Upper lobe of left lung (tissue), 4 donors: ENCODE data around the gene GSX2.

Source experiments
- CTCF ChIP-seq, 6 experiments: fragments of 450-650 bp in 4 of 6; fragments of 200-600 bp in 2 of 6; sonication (generic) in 2 of 6; IDR thresholded peaks; one replicate each; pipeline ENCODE4 v1.5.1; 2016 to 2019; ENCODE audit warnings: antibody characterized with exemption in 6 of 6
- EP300 ChIP-seq, 4 donors: sonication (generic); formaldehyde crosslinking; IDR thresholded peaks; one replicate each; pipeline ENCODE4 v1.5.1; 2017; ENCODE audit warnings: antibody characterized with exemption in 4 of 4, control low read depth in 2 of 4
- POLR2A ChIP-seq, 4 donors: fragments of 450-650 bp; IDR thresholded peaks; one replicate each; pipeline ENCODE4 v1.5.1; 2016 to 2017; ENCODE audit warnings: antibody characterized with exemption in 4 of 4, mild to moderate bottlenecking in 2 of 4

GRCh38 chr4:54066718-54067129 is 33.2 kb upstream of the GSX2 start:
- TF ChIP-seq CTCF (IDR thresholded peaks at IDR 0.05), result no peak
- no peak for TF ChIP-seq EP300 (IDR thresholded peaks at IDR 0.05)
- no peak for TF ChIP-seq POLR2A (IDR thresholded peaks at IDR 0.05)
